ENCODE data around the gene SFXN4.
"Not testable (repeated sequence)": the region's sequence is repeated elsewhere in the genome, so short reads cannot be mapped to it uniquely, and the experiment has no call there.

The SFXN4 gene

GRCh38 chr10:119189811-119190282 is 24.3 kb upstream of the SFXN4 start:
- DNase-seq: no peak

- no peak for DNase-seq
Observed at GRCh38 chr10:119183664-119184412, 18.3 kb upstream of the SFXN4 start.

GRCh38 chr10:119180850-119181400 is 15.4 kb upstream of the SFXN4 start:
- not testable (repeated sequence) for DNase-seq

GRCh38 chr10:119178372-119179119 is 13.0 kb upstream of the SFXN4 start, which contains the start of gene PRDX3:
Gene PRDX3 (minus strand): TSS chr10:119178812. CDS start chr10:119178790, 22 bp downstream.
- DNase-seq: peak; percentile 78

- DNase-seq: no peak
Observed at GRCh38 chr10:119177708-119178371, 12.3 kb upstream of the SFXN4 start.

- DNase-seq: no peak
Observed at GRCh38 chr10:119176166-119176565, 10.7 kb upstream of the SFXN4 start.

GRCh38 chr10:119174109-119174508 is 8.6 kb upstream of the SFXN4 start:
- no peak for DNase-seq

- DNase-seq: no peak
Observed at GRCh38 chr10:119167041-119167440, 1.5 kb upstream of the SFXN4 start.

- DNase-seq: no peak
Observed at GRCh38 chr10:119166564-119166963, 1.1 kb upstream of the SFXN4 start.

GRCh38 chr10:119166118-119166500 is 595 bp upstream of the SFXN4 start:
- DNase-seq: no peak

GRCh38 chr10:119162452-119163092 is 2.9 kb downstream of the SFXN4 start:
- no peak for DNase-seq

- DNase-seq: no peak
Observed at GRCh38 chr10:119161680-119162451, 3.6 kb downstream of the SFXN4 start.

- no peak for DNase-seq
Observed at GRCh38 chr10:119159332-119159731, 6.2 kb downstream of the SFXN4 start.

GRCh38 chr10:119153661-119154060 is 11.9 kb downstream of the SFXN4 start:
- no peak for DNase-seq

- no peak for DNase-seq
Observed at GRCh38 chr10:119153041-119153440, 12.5 kb downstream of the SFXN4 start.

GRCh38 chr10:119151601-119152000 is 13.9 kb downstream of the SFXN4 start:
- not testable (repeated sequence) for DNase-seq

- DNase-seq: no peak
Observed at GRCh38 chr10:119149729-119150128, 15.8 kb downstream of the SFXN4 start.

- DNase-seq: no peak
Observed at GRCh38 chr10:119149157-119149556, 16.4 kb downstream of the SFXN4 start.

GRCh38 chr10:119143657-119144056 is 21.9 kb downstream of the SFXN4 start:
- no peak for DNase-seq

GRCh38 chr10:119140603-119141245 is 24.8 kb downstream of the SFXN4 start:
- no peak for DNase-seq

- DNase-seq: no peak
Observed at GRCh38 chr10:119139464-119140067, 25.9 kb downstream of the SFXN4 start.

Measured in DMS 273 treated with DMSO at 0.1 percent for 48 hours (cell line).